A673 (cell line): ENCODE results near the gene ECHS1.
"Not testable (repeated sequence)": the region's sequence is repeated elsewhere in the genome, so short reads cannot be mapped to it uniquely, and the experiment has no call there.

Source experiments
- CTCF ChIP-seq: fragments of 300-800, 200-600 bp; sonication (generic); conservative IDR thresholded peaks from 2 replicates; pipeline ENCODE4 v1.5.1; 2017; ENCODE audit warnings: low read depth, mild to moderate bottlenecking, antibody characterized with exemption, low read length, moderate library complexity, mixed read lengths
- EZH2 ChIP-seq: fragments of 200-600 bp; sonication (generic); IDR thresholded peaks from 2 replicates; pipeline ENCODE4 v1.6.1; 2017; ENCODE audit warnings: borderline replicate concordance, low read depth, mild to moderate bottlenecking, mixed read lengths, antibody characterized with exemption, low read length; ENCODE audit not compliant: poor library complexity, severe bottlenecking

- TF ChIP-seq CTCF, EZH2: not testable (repeated sequence)
Measured at GRCh38 chr10:133376183-133376582, 3.0 kb upstream of the ECHS1 start.
